HEK293 (cell line): Measurements from ENCODE around the gene KCNJ15.

Experiments used
- ATF2 ChIP-seq: fragments of 450-650 bp; formaldehyde crosslinking; IDR thresholded peaks from 2 replicates; pipeline ENCODE4 v1.5.1; 2016; ENCODE audit warnings: missing biosample characterization, missing genetic modification characterization, low read depth
- CTCF ChIP-seq: fragments of 450-650 bp; formaldehyde crosslinking; IDR thresholded peaks from 2 replicates; pipeline ENCODE4 v1.5.1; 2016; ENCODE audit warnings: missing biosample characterization, missing genetic modification characterization
- GLIS1 ChIP-seq: fragments of 450-650 bp; formaldehyde crosslinking; IDR thresholded peaks from 2 replicates; pipeline ENCODE4 v1.5.1; 2016; ENCODE audit warnings: missing biosample characterization, missing genetic modification characterization
- MEIS1 ChIP-seq: sonication (generic); formaldehyde crosslinking; IDR thresholded peaks from 2 replicates; pipeline ENCODE4 v1.8.1; 2022; ENCODE audit warnings: missing genetic modification reagents, mild to moderate bottlenecking, borderline replicate concordance
- PATZ1 ChIP-seq: fragments of 450-650 bp; formaldehyde crosslinking; IDR thresholded peaks from 2 replicates; pipeline ENCODE4 v1.5.1; 2016; ENCODE audit warnings: missing biosample characterization, missing genetic modification characterization
- PBX3 ChIP-seq: sonication (generic); formaldehyde crosslinking; IDR thresholded peaks from 2 replicates; pipeline ENCODE4 v1.8.1; 2022; ENCODE audit warnings: mild to moderate bottlenecking, moderate library complexity, missing genetic modification reagents
- ZNF138 ChIP-seq: fragments of 450-650 bp; formaldehyde crosslinking; IDR thresholded peaks from 2 replicates; pipeline ENCODE4 v1.5.1; 2016; ENCODE audit warnings: missing biosample characterization, missing genetic modification characterization, borderline replicate concordance
- ZNF24 ChIP-seq: fragments of 450-650 bp; formaldehyde crosslinking; IDR thresholded peaks from 2 replicates; pipeline ENCODE4 v1.5.1; 2016; ENCODE audit warnings: missing biosample characterization, missing genetic modification characterization
- ZNF266 ChIP-seq: fragments of 450-650 bp; formaldehyde crosslinking; IDR thresholded peaks from 2 replicates; pipeline ENCODE4 v1.5.1; 2016; ENCODE audit warnings: missing biosample characterization, missing genetic modification characterization, low read depth
- ZNF274 ChIP-seq, 2 experiments: fragments of 200-500 bp in 1 of 2; fragments of 450-650 bp in 1 of 2; sonication (Bioruptor generic) in 1 of 2; formaldehyde crosslinking in 1 of 2; IDR thresholded peaks; 2 replicates each; pipeline versions ENCODE4 v1.5.1 to v1.6.1; 2014 to 2016; ENCODE audit warnings: borderline replicate concordance in 1 of 2, inconsistent platforms in 1 of 2, low read length in 1 of 2, missing biosample characterization in 1 of 2, missing genetic modification characterization in 1 of 2
- ZNF670 ChIP-seq: fragments of 450-650 bp; formaldehyde crosslinking; IDR thresholded peaks from 2 replicates; pipeline ENCODE4 v1.5.1; 2016; ENCODE audit warnings: missing biosample characterization, missing genetic modification characterization, low read depth
- ZNF704 ChIP-seq: fragments of 450-650 bp; formaldehyde crosslinking; IDR thresholded peaks from 2 replicates; pipeline ENCODE4 v1.5.1; 2016; ENCODE audit warnings: missing biosample characterization, missing genetic modification characterization
- ZNF747 ChIP-seq: fragments of 450-650 bp; formaldehyde crosslinking; IDR thresholded peaks from 2 replicates; pipeline ENCODE4 v1.5.1; 2016; ENCODE audit warnings: missing biosample characterization, missing genetic modification characterization

- TF ChIP-seq CTCF (tag by site-specific recombination) (no peak), ZNF747 (tag by site-specific recombination) (no peak), PATZ1 (tag by site-specific recombination) (no peak), ZNF138 (tag by site-specific recombination) (no peak), MEIS1 (CRISPR knock-in tag) (no peak), ATF2 (tag by site-specific recombination) (no peak), ZNF670 (no peak), ZNF24 (no peak), ZNF266 (tag by site-specific recombination) (no peak), ZNF704 (tag by site-specific recombination) (no peak), ZNF274 (IDR thresholded peaks at IDR 0.05; ENCODE audit: low read length) (no peak), ZNF274 (tag by site-specific recombination; IDR thresholded peaks at IDR 0.05; ENCODE audit: borderline replicate concordance) (no peak), PBX3 (CRISPR knock-in tag) (no peak), GLIS1 (tag by site-specific recombination) (no peak)
Observed at GRCh38 chr21:38287476-38287875, 30.7 kb downstream of the KCNJ15 start.
